Neural crest cell (in vitro differentiated cells): ENCODE data around the gene SEMA7A. TPM values are rescaled to one million over a fixed set of nuclear protein-coding genes. Genes with fewer than 3 reads are reported as not detected.
A peak's percentile ranks its signal among the peaks of the same experiment; 100 is the strongest.

Source experiments
- DNase-seq: peaks from one replicate; pipeline ENCODE4 v3.0.0; 2021; ENCODE audit warnings: low read depth, mixed read lengths, low spot score
- H3K27ac Mint-ChIP-seq: one replicate; pipeline ENCODE4 v1.8.0; 2021; ENCODE audit warnings: mild to moderate bottlenecking, mixed read lengths; ENCODE audit not compliant: unreplicated experiment
- H3K27me3 Mint-ChIP-seq: 2 replicates; pipeline ENCODE4 v1.8.0; 2021; ENCODE audit warnings: low read depth, mild to moderate bottlenecking, mixed read lengths
- H3K36me3 Mint-ChIP-seq: 2 replicates; pipeline ENCODE4 v1.8.0; 2021; ENCODE audit warnings: low read depth, mild to moderate bottlenecking, mixed read lengths
- H3K4me1 Mint-ChIP-seq: 2 replicates; pipeline ENCODE4 v1.8.0; 2021; ENCODE audit warnings: mixed read lengths
- H3K4me3 Mint-ChIP-seq: one replicate; pipeline ENCODE4 v1.8.0; 2021; ENCODE audit warnings: mild to moderate bottlenecking, mixed read lengths
- H3K9me3 Mint-ChIP-seq: 2 replicates; pipeline ENCODE4 v1.8.0; 2021; ENCODE audit warnings: mixed read lengths
- CTCF ChIP-seq: fragments of 200-600 bp; sonication (generic); conservative IDR thresholded peaks from 2 replicates; pipeline ENCODE4 v1.5.0; 2021; ENCODE audit warnings: antibody characterized with exemption, mild to moderate bottlenecking
- total RNA-seq: library from RNA; stranded (reverse); gene quantifications from 2 replicates; pipeline ENCODE4 v1.2.1, GENCODE V29; 2021

The SEMA7A gene
- total RNA-seq, 1 donor from 2014 or later: 14.4 TPM

DNA sequence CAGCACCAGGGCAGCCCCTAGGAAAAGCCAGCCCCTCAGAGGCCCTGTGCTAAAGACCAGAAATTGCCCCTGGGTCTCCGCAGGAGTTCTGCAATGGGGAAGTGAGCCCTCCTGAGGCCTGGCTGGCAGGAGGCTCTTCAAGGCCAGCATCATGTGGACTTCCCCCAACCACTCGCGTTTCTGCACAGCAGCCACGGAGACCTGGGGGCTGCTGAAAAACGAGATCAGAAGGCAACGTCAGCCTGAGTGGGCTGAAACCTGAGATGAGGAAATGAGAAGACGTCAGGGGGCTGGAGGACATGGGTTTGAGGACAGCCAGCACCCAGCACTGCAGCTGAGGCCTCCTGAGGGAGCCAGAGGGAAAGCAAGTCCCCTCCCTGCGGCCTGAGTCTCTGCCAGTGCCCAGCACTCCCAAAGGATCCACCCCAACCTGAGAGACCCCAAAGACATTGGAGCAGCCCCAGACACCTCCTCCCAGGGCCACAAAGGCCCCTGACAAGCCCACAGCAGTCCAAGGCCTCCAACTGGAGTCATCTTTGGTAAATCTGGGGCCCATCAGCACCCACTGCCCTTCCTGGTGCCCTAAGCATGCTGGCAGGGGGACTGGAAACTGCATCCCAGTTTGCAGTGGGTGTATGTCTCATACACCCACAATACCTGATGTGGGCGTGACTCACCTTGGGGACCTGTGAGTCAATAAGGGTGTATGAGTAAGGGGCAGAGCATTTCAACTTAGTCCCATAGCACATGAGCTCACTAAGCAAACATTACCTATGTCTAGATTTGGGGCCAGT lies 37.1 kb downstream of the SEMA7A start:
- Mint-ChIP-seq H3K36me3 (no peaks in the 10 kb centered on the region), H3K27me3 (no peaks in the 10 kb centered on the region), H3K27ac (no peak overlapping the region), H3K4me3 (no peak overlapping the region), H3K9me3 (no peaks in the 10 kb centered on the region), H3K4me1 (peaks cover 7% of the 10 kb centered on the region)
- TF ChIP-seq CTCF: no peak
- DNase-seq: no peak

DNA sequence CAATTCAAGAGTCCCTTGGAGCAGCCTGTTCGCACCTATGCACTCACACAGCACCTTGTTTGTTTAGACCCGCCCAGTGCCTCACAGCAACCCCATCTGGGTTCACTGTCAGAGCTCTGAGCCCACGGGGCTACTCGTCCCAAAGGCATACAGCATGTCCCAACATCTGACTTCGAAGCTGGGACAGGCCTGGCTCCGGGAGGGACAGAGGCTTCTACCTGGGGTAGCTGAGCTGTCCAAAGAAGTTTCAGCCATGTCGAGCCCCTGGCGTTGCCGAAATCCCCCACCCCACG lies 37.7 kb downstream of the SEMA7A start:
- no peaks in the 10 kb centered on the region for H3K9me3 Mint-ChIP-seq
- no peak for DNase-seq
- H3K36me3 Mint-ChIP-seq: no peaks in the 10 kb centered on the region
- H3K27ac Mint-ChIP-seq: no peak overlapping the region
- H3K4me1 Mint-ChIP-seq: peaks cover 7% of the 10 kb centered on the region
- H3K27me3 Mint-ChIP-seq: no peaks in the 10 kb centered on the region
- no peak overlapping the region for H3K4me3 Mint-ChIP-seq
- TF ChIP-seq CTCF: no peak

DNA sequence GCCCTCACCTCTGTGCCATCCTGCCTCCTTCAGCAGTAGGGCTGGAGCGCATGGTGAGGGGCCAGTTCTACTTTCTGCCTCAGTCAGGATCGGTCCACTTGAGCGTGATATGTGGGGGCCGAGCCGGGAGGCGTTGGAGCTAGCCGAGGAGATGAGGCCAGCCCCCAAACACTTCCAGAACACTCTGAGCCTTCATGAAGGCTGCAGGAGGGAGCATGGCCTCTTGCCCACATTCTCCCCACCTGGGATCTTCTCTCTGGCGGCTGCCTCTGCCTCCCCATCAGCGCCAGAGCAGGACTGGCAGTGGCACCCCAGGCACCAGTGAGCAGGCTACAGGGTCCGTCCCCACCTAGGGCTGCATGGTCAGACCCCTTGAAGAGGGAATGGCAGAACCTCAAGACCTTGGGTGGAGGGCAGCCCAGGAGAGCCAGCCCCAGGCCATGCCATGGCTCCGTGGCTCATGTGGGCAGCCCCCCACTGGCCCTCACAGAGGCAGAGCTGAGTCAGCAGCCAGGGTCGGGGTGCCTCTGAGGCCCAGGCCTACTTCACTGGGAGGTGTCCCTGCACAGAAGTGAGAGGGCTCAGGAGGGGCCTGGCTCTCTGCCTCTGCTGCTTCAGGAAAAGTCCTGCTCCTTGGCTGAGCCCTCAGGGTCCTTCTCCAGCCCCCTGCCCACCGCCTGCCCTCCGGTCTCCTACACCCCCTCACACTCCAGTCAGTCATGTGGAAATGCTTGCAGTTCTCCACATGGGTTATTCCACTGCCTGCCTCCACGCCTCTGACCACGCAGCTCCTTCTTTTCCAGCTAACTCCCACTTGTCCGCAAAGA lies 38.2 kb downstream of the SEMA7A start:
- H3K27ac Mint-ChIP-seq: no peak overlapping the region
- H3K9me3 Mint-ChIP-seq: no peaks in the 10 kb centered on the region
- H3K36me3 Mint-ChIP-seq: no peaks in the 10 kb centered on the region
- no peak overlapping the region for H3K4me3 Mint-ChIP-seq
- peaks cover 8% of the 10 kb centered on the region for H3K4me1 Mint-ChIP-seq
- H3K27me3 Mint-ChIP-seq: no peaks in the 10 kb centered on the region
- no peak for DNase-seq
- TF ChIP-seq CTCF: no peak

- TF ChIP-seq CTCF: no peak
- DNase-seq: no peak
- Mint-ChIP-seq H3K4me3 (no peak overlapping the region), H3K36me3 (no peaks in the 10 kb centered on the region), H3K27me3 (no peaks in the 10 kb centered on the region), H3K4me1 (peaks cover 10% of the 10 kb centered on the region), H3K9me3 (no peaks in the 10 kb centered on the region), H3K27ac (peak overlapping the region; percentile 19)
Measured at GRCh38 chr15:74394090-74394846, 39.5 kb downstream of the SEMA7A start.

DNA sequence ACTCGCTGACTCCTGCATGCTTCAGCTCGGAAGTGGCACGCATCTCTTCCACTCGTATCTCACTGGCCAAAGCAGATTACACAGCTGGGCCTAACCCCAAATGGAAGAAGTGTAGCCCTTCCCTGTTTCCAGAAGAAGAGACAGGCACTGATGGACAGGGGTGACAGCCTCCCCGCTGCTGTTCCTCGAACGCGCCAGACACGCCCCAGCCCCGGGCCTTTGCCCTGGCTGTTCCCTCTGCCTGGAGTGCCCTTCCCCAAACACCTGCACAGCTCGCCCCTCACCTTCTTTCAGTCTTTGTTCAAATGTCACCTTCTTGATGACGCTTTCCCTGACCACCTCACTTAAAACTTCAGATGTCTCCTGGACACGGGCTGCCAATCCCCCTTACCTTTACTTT lies 40.3 kb downstream of the SEMA7A start:
- no peak for TF ChIP-seq CTCF
- DNase-seq: no peak
- Mint-ChIP-seq H3K4me1 (peaks cover 10% of the 10 kb centered on the region), H3K27me3 (no peaks in the 10 kb centered on the region), H3K27ac (peak overlapping the region; percentile 27), H3K9me3 (no peaks in the 10 kb centered on the region), H3K36me3 (no peaks in the 10 kb centered on the region), H3K4me3 (no peak overlapping the region)
